GM18868 (cell line): Measurements from ENCODE around the gene CYP19A1.
"Not testable (repeated sequence)": the region's sequence is repeated elsewhere in the genome, so short reads cannot be mapped to it uniquely, and the experiment has no call there.

Source experiments
- ATAC-seq: cut with Tn5 transposase; IDR thresholded peaks from one replicate; pipeline ENCODE4 v1.9.1; 2021; ENCODE audit warnings: mild to moderate bottlenecking, moderate library complexity; ENCODE audit not compliant: unreplicated experiment

CYP19A1 gene

GRCh38 chr15:51302480-51302879, 35.9 kb downstream of the CYP19A1 start:
- ATAC-seq = no peak

DNA sequence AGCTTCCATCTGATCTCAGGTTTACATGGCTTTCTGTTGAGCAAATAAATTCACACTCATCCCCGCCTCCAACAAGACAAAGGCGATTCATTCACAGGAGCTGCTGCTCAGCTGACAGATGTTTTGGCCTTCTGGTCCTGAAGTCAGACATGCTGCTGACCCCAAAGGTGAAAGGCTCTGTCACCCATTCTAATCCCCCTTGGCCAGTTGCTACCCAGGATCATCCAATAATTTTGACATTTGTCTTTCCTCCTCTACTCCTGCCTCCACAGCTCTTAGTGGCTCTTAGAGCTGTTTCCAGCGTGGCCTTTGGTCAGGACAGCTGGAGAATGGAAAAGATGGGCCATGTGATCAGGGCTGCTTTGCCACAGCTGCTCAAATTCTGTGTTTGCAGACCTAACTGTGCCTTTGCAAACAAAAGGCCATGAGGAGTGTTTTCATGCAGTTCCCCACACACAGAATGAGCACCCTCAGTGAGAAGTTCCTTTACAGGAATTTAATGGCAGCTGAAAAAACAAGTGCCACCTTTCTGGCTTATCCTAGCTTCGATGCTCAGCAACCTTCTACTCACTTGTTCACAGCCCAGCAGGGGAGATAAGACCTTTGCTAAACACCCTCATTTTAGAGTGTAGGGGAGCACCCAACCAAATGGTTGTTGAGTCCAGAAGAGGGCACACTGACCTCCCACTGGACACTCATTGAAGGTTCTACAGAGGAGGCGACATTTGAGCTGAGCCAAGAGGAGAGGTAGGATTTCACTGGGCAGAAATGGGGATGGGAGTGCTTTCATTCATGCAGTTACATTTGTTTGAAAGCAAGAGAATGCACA, 39.0 kb downstream of the CYP19A1 start:
- no peak for ATAC-seq

DNA sequence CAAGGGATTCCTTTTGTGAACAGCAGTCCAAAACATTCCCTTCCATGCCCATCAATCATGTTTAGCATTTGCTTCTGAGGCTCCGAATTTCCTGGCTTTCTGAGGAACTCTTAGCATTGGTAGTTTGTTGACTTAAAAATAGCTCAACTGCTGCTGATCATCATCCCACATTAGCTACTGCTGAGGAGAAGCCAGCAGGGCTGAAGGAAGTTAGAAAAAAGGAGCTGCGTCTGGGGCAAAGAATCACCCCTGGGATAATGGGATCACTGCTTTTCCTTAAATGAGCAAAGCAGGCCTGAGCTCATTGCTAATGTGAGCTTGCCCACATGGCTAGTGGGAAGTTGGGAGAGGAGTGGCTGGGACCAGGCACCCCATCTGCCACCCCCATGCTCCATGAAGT, 39.8 kb downstream of the CYP19A1 start:
- no peak for ATAC-seq

DNA sequence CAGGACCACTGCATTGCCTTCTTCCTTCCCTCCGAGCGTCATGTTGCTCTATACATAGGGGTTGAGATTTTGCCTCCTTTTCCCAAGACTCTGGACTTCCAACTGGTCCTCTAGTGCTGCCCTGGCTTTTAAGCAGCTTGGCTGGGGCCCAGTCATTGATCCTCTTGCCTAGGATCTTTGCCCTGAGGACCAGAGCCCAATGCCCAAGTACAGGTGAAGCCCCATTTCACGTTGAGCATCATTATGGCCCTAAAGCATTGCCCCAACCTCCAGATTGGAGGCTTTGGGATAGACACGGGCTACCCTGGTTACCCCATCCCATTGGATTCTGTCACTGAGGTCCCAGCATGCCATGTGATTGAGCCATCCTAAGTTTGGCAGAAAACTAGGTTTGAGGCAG, 47.7 kb downstream of the CYP19A1 start:
- ATAC-seq = no peak

DNA sequence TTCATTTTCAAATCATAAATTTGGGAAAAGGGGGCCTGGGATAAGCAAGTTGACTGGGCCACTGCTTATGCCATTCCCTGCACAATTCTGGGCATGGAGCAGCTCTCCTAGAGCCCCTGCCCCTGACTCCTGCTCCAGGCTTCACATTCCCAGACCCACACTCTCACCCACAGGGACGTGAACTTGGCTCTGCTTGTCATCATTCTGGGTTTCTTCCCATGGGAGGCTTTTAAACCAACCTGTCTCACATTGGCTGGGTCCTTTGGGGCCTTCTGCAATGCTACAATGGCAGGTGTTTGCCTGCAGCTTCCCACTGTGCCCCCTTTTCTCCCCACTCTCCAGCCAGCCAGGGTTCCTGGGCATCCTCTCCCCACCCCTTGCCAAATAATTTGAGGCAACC, 49.1 kb downstream of the CYP19A1 start:
- no peak for ATAC-seq

DNA sequence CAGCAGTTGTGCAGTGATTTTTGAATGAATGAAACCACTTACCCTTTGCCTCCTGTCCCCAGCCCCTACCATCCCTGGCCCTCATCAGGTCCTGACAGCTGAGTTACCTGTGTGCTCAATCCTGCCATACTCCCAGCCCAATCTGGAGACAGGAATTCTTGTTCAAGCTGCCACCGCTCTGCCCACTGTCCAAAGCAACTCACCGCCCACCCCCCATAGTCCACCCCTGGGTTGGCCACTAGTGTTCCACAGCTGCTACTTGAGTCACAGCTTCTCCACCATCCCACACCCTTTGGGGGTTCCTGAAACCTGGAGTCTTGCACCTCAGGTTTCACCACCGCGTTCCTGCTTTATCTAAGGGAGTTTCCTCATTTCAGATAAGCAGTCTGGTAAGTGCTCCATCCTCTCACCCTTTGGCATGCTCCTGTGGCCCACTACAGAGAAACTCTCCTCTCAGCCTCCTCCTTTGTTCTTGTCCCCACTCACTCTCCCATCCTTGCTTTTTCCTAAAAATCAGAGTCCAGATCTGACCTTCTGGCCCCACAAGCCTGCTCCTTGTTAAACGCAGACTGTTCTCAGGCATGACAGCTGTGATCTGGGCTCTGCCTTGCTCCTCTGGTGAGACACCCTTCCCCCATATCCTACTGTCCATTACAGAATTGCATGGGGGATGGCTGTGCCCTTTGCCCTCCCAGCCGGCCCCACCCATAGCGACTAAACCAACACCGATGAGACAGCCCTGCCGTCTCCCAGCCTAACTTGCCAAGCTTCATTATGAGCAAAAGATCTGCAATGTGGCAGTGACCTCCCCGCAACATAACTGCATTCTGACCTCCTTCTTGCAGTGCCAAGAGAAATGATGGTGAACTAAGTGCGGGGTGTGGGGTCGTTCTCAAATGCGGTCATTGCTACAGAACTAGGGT, 50.0 kb downstream of the CYP19A1 start:
- ATAC-seq = no peak

DNA sequence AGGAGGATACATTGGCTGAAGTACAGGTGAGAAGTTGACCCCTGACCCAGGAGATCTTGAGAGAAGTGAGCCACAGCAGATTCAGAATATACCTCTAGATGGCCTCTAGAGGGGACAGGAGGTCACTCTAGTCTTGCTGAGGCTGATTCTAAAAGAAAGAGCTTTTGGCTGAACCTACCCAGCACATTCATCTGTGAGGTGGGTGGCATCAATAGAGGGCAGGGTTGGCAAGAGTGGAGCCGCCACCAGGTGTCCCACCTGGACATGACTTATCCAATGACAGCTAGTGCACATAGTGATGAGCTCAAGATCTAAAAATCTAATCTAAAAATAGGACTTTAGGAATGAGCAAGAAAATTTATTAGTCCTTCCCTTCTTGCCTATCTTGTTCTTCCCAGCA, 51.6 kb downstream of the CYP19A1 start:
- ATAC-seq = no peak

- no peak for ATAC-seq
Measured at GRCh38 chr15:51285399-51285798, 53.0 kb downstream of the CYP19A1 start.

DNA sequence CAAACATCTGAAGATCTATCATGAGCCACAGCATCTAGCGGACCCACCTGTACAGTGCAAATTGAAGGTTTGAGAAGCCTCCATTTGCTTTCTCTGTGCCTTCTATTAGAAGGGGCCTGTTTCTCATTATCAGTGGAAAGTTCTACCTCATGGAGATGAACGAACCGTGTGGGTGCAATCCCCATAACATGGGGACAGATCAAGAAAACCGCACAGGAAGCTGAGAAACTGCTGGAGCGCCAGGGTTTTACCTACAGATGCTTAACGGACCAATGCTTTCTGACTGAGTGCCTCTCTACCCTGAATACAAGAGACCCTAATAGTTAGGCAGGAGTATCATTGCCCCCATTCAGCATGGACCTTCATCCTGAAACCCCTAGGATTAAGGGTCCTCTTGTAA, 53.5 kb downstream of the CYP19A1 start:
- ATAC-seq = no peak

DNA sequence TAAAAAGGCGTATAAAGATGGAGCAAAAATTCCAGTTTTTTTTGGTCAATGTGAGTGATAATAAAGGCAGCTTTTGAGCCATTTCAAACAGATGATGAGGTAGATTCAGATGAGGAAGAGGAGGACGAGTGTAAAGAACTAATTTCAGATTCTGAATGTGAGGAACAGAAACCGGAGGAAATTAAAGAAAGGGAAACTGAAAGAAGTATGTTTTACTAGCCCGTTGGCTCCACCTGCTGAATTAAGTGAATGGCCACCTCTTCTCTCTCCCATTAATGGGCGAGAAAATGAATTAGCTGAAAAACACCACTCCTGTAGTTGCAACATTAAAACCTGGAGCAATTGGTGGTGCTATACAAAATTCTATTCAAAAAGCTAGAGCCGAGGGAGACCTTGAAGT, 55.4 kb downstream of the CYP19A1 start:
- no peak for ATAC-seq

- not testable (repeated sequence) for ATAC-seq
Measured at GRCh38 chr15:51282241-51282640, 56.2 kb downstream of the CYP19A1 start.

- ATAC-seq = peak; percentile 57
Measured at GRCh38 chr15:51281368-51281967, 56.9 kb downstream of the CYP19A1 start.

DNA sequence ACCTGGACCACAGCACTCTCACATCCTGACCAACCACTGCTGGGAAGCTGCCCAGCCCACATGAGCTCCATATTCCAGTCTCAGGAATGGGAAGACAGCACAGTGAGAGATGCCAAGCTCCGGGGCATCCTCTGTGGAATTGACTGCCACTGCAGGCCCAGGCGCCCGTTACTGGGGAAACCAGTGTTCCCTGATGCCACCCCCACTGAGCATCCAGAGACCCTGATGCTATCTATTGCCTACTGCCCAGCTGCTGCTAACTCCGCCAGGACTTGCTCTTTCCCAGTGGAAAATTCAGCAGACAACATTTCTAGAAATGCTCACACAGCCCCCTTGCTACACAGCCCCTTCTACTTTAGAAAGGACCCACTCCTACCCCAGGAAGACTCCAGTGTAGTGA, 57.6 kb downstream of the CYP19A1 start:
- ATAC-seq = no peak

- ATAC-seq = no peak
Measured at GRCh38 chr15:51279391-51279790, 59.0 kb downstream of the CYP19A1 start.

GRCh38 chr15:51277101-51277500, 61.3 kb downstream of the CYP19A1 start:
- no peak for ATAC-seq

GRCh38 chr15:51274956-51275355, 63.4 kb downstream of the CYP19A1 start:
- ATAC-seq = no peak

DNA sequence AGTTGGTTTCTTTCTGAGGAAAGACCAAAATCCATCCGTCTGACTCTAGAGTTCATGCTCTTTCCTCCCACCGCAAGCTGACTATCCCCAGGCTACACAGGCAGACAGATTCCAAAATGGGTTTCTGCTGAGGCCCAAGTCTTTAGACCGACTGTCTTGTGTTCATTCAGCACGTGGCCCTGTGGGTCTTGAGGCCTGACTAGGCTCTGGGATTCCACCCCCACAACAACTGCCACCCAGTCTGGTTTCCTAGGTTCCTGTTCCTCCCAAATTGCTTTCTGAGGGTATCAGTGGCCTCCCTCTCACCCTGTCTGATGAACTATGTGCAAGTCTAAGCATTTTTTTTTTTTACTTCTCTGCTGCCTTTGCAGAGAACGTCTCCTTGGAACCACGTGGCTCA, 67.7 kb downstream of the CYP19A1 start:
- ATAC-seq = no peak

GRCh38 chr15:51269496-51269895, 68.9 kb downstream of the CYP19A1 start:
- no peak for ATAC-seq

GRCh38 chr15:51267703-51268083, 70.7 kb downstream of the CYP19A1 start:
- ATAC-seq = no peak

GRCh38 chr15:51267051-51267702, 71.2 kb downstream of the CYP19A1 start:
- ATAC-seq = no peak

GRCh38 chr15:51266656-51267050, 71.7 kb downstream of the CYP19A1 start:
- ATAC-seq = no peak
